HEK293 (cell line): ENCODE measurements around the gene LINC00237.

Experiments used
- CTCF ChIA-PET: fragments of 350-600 bp; formaldehyde crosslinking; extraction: SDS; loops from one replicate; lab custom pipeline; 2021; ENCODE audit warnings: antibody characterized with exemption; lab: Yijun Ruan, JAX
- POLR2A ChIA-PET: fragments of 300-600 bp; formaldehyde crosslinking; extraction: SDS; loops from one replicate; lab custom pipeline; 2020; ENCODE audit warnings: antibody characterized with exemption, inconsistent platforms; lab: Yijun Ruan, JAX
- H3K27ac ChIP-seq: fragments of 200-500 bp; sonication (Bioruptor generic); 2 replicates; pipeline ENCODE4 v1.5.1; 2014; ENCODE audit warnings: low read depth, low read length, control low read depth, inconsistent platforms; ENCODE audit errors: extremely low read depth
- H3K36me3 ChIP-seq, 2 experiments: fragments of 200-500 bp in 1 of 2; sonication (Bioruptor generic) in 1 of 2; 1 replicate in 1 of 2; 2 replicates in 1 of 2; pipeline ENCODE4 v1.5.1; 2014 to 2017; ENCODE audit warnings: inconsistent platforms in 2 of 2, low read length in 2 of 2; ENCODE audit not compliant: control insufficient read depth in 2 of 2, insufficient read depth in 1 of 2
- H3K4me1 ChIP-seq: fragments of 200-500 bp; sonication (Bioruptor generic); 2 replicates; pipeline ENCODE4 v1.5.1; 2014; ENCODE audit warnings: mild to moderate bottlenecking, low read length, inconsistent platforms; ENCODE audit not compliant: control insufficient read depth, insufficient read depth
- H3K4me3 ChIP-seq: 2 replicates; pipeline ENCODE4 v1.5.1; 2011; ENCODE audit warnings: low read depth, mild to moderate bottlenecking, control low read depth, low read length, moderate library complexity
- H3K9me3 ChIP-seq: fragments of 200-500 bp; sonication (Bioruptor generic); 2 replicates; pipeline ENCODE4 v1.5.1; 2014; ENCODE audit warnings: low read depth, low read length, inconsistent platforms; ENCODE audit not compliant: control insufficient read depth, insufficient read depth
- BCL11B ChIP-seq: fragments of 450-650 bp; formaldehyde crosslinking; IDR thresholded peaks from 2 replicates; pipeline ENCODE4 v1.5.1; 2016; ENCODE audit warnings: low read depth, missing biosample characterization, missing genetic modification characterization
- HOXA7 ChIP-seq: sonication (generic); formaldehyde crosslinking; IDR thresholded peaks from 2 replicates; pipeline ENCODE4 v1.8.1; 2022; ENCODE audit warnings: missing genetic modification reagents, borderline replicate concordance
- OSR2 ChIP-seq: fragments of 450-650 bp; formaldehyde crosslinking; IDR thresholded peaks from 2 replicates; pipeline ENCODE4 v1.5.1; 2016; ENCODE audit warnings: missing biosample characterization, missing genetic modification characterization
- REPIN1 ChIP-seq: fragments of 450-650 bp; formaldehyde crosslinking; IDR thresholded peaks from 2 replicates; pipeline ENCODE4 v1.5.1; 2017; ENCODE audit warnings: missing biosample characterization, missing genetic modification characterization, low read depth
- SP7 ChIP-seq: fragments of 450-650 bp; formaldehyde crosslinking; IDR thresholded peaks from 2 replicates; pipeline ENCODE4 v1.5.1; 2016; ENCODE audit warnings: missing biosample characterization, missing genetic modification characterization
- ZBTB8A ChIP-seq: fragments of 450-650 bp; formaldehyde crosslinking; IDR thresholded peaks from 2 replicates; pipeline ENCODE4 v1.5.1; 2016; ENCODE audit warnings: missing biosample characterization, missing genetic modification characterization
- ZNF138 ChIP-seq: fragments of 450-650 bp; formaldehyde crosslinking; IDR thresholded peaks from 2 replicates; pipeline ENCODE4 v1.5.1; 2016; ENCODE audit warnings: missing biosample characterization, missing genetic modification characterization, borderline replicate concordance
- ZNF155 ChIP-seq: fragments of 450-650 bp; formaldehyde crosslinking; IDR thresholded peaks from 2 replicates; pipeline ENCODE4 v1.5.1; 2016; ENCODE audit warnings: missing biosample characterization, missing genetic modification characterization
- ZNF169 ChIP-seq: fragments of 450-650 bp; formaldehyde crosslinking; IDR thresholded peaks from 2 replicates; pipeline ENCODE4 v1.5.1; 2016; ENCODE audit warnings: missing biosample characterization, missing genetic modification characterization
- ZNF223 ChIP-seq: fragments of 450-650 bp; formaldehyde crosslinking; IDR thresholded peaks from 2 replicates; pipeline ENCODE4 v1.5.1; 2016; ENCODE audit warnings: missing biosample characterization, missing genetic modification characterization
- ZNF274 ChIP-seq, 2 experiments: fragments of 200-500 bp in 1 of 2; fragments of 450-650 bp in 1 of 2; sonication (Bioruptor generic) in 1 of 2; formaldehyde crosslinking in 1 of 2; IDR thresholded peaks; 2 replicates each; pipeline versions ENCODE4 v1.5.1 to v1.6.1; 2014 to 2016; ENCODE audit warnings: borderline replicate concordance in 1 of 2, inconsistent platforms in 1 of 2, low read length in 1 of 2, missing biosample characterization in 1 of 2, missing genetic modification characterization in 1 of 2
- ZNF311 ChIP-seq: fragments of 450-650 bp; formaldehyde crosslinking; IDR thresholded peaks from 2 replicates; pipeline ENCODE4 v1.5.1; 2017; ENCODE audit warnings: missing biosample characterization, missing genetic modification characterization, borderline replicate concordance
- ZNF335 ChIP-seq: fragments of 450-650 bp; formaldehyde crosslinking; conservative IDR thresholded peaks from 2 replicates; pipeline ENCODE4 v1.5.1; 2016; ENCODE audit warnings: missing biosample characterization, missing genetic modification characterization
- ZNF341 ChIP-seq: fragments of 450-650 bp; formaldehyde crosslinking; IDR thresholded peaks from 2 replicates; pipeline ENCODE4; 2016; ENCODE audit warnings: low read depth, missing biosample characterization, missing genetic modification characterization
- ZNF394 ChIP-seq: fragments of 450-650 bp; formaldehyde crosslinking; IDR thresholded peaks from 2 replicates; pipeline ENCODE4 v1.5.1; 2016; ENCODE audit warnings: missing biosample characterization, missing genetic modification characterization, mild to moderate bottlenecking, moderate library complexity, borderline replicate concordance
- ZNF561 ChIP-seq: fragments of 450-650 bp; IDR thresholded peaks from 2 replicates; pipeline ENCODE4 v1.5.1; 2018; ENCODE audit warnings: missing biosample characterization, missing genetic modification characterization, borderline replicate concordance
- ZNF623 ChIP-seq: fragments of 450-650 bp; formaldehyde crosslinking; IDR thresholded peaks from 2 replicates; pipeline ENCODE4 v1.5.1; 2016; ENCODE audit warnings: missing biosample characterization, missing genetic modification characterization
- TF ChIP-seq, protein P1 (sequence below): fragments of 450-650 bp; formaldehyde crosslinking; IDR thresholded peaks from 2 replicates; pipeline ENCODE4 v1.5.1; 2017; ENCODE audit warnings: missing biosample characterization, missing genetic modification characterization
- TF ChIP-seq, protein P2 (sequence below): fragments of 450-650 bp; formaldehyde crosslinking; conservative IDR thresholded peaks from 2 replicates; pipeline ENCODE4 v1.5.1; 2016; ENCODE audit warnings: low read depth, missing biosample characterization, missing genetic modification characterization
- TF ChIP-seq, protein P3 (sequence below): fragments of 450-650 bp; formaldehyde crosslinking; IDR thresholded peaks from 2 replicates; pipeline ENCODE4 v1.5.1; 2016; ENCODE audit warnings: missing biosample characterization, missing genetic modification characterization, low read depth

LINC00237 gene

DNA sequence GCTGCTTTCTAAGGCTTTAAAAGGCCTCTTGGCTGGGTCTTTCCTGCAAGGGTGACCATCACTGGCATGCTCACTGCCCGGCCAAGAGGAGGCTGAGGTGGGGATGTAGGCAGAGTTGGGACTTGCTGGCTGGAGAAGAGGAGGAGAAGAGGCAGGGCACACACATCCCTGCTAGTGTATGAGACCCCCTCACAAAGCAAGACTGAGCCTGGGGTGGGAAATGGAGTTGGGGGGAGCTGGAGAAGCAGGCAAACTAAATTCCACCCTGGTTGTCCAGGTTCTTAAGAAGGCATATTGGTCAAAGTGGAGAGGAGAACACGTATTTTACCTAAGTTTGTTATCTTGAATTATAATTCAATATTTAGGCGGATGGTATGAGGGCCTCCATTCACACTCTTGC is 18.0 kb upstream of the LINC00237 start:
- CTCF ChIA-PET = interaction anchor here (0.6 kb wide), 1 partner anchor 157 kb away, joined by 3 read pairs; no protein-coding TSS in a partner anchor
- POLR2A ChIA-PET = no interaction called here
- no peak for TF ChIP-seq ZNF341 (tag by site-specific recombination)
- no peak for TF ChIP-seq REPIN1 (tag by site-specific recombination)
- TF ChIP-seq, protein P1, sequence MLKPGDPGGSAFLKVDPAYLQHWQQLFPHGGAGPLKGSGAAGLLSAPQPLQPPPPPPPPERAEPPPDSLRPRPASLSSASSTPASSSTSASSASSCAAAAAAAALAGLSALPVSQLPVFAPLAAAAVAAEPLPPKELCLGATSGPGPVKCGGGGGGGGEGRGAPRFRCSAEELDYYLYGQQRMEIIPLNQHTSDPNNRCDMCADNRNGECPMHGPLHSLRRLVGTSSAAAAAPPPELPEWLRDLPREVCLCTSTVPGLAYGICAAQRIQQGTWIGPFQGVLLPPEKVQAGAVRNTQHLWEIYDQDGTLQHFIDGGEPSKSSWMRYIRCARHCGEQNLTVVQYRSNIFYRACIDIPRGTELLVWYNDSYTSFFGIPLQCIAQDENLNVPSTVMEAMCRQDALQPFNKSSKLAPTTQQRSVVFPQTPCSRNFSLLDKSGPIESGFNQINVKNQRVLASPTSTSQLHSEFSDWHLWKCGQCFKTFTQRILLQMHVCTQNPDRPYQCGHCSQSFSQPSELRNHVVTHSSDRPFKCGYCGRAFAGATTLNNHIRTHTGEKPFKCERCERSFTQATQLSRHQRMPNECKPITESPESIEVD (tag by site-specific recombination) = no peak
- TF ChIP-seq ZNF335 (tag by site-specific recombination) = no peak
- TF ChIP-seq ZNF561 (tag by site-specific recombination) = no peak
- no peak for TF ChIP-seq ZNF223 (tag by site-specific recombination)
- no peak for TF ChIP-seq ZNF155
- TF ChIP-seq BCL11B (tag by site-specific recombination) = no peak
- TF ChIP-seq, protein P2, sequence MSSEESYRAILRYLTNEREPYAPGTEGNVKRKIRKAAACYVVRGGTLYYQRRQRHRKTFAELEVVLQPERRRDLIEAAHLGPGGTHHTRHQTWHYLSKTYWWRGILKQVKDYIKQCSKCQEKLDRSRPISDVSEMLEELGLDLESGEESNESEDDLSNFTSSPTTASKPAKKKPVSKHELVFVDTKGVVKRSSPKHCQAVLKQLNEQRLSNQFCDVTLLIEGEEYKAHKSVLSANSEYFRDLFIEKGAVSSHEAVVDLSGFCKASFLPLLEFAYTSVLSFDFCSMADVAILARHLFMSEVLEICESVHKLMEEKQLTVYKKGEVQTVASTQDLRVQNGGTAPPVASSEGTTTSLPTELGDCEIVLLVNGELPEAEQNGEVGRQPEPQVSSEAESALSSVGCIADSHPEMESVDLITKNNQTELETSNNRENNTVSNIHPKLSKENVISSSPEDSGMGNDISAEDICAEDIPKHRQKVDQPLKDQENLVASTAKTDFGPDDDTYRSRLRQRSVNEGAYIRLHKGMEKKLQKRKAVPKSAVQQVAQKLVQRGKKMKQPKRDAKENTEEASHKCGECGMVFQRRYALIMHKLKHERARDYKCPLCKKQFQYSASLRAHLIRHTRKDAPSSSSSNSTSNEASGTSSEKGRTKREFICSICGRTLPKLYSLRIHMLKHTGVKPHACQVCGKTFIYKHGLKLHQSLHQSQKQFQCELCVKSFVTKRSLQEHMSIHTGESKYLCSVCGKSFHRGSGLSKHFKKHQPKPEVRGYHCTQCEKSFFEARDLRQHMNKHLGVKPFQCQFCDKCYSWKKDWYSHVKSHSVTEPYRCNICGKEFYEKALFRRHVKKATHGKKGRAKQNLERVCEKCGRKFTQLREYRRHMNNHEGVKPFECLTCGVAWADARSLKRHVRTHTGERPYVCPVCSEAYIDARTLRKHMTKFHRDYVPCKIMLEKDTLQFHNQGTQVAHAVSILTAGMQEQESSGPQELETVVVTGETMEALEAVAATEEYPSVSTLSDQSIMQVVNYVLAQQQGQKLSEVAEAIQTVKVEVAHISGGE (tag by site-specific recombination) = no peak
- TF ChIP-seq ZNF623 (tag by site-specific recombination) = no peak
- TF ChIP-seq ZNF311 = no peak
- TF ChIP-seq OSR2 (tag by site-specific recombination) = no peak
- TF ChIP-seq SP7 (tag by site-specific recombination) = no peak
- TF ChIP-seq HOXA7 = no peak
- TF ChIP-seq, protein P3, sequence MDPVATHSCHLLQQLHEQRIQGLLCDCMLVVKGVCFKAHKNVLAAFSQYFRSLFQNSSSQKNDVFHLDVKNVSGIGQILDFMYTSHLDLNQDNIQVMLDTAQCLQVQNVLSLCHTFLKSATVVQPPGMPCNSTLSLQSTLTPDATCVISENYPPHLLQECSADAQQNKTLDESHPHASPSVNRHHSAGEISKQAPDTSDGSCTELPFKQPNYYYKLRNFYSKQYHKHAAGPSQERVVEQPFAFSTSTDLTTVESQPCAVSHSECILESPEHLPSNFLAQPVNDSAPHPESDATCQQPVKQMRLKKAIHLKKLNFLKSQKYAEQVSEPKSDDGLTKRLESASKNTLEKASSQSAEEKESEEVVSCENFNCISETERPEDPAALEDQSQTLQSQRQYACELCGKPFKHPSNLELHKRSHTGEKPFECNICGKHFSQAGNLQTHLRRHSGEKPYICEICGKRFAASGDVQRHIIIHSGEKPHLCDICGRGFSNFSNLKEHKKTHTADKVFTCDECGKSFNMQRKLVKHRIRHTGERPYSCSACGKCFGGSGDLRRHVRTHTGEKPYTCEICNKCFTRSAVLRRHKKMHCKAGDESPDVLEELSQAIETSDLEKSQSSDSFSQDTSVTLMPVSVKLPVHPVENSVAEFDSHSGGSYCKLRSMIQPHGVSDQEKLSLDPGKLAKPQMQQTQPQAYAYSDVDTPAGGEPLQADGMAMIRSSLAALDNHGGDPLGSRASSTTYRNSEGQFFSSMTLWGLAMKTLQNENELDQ = no peak
- no peak for TF ChIP-seq ZNF169 (tag by site-specific recombination)
- TF ChIP-seq ZNF274 (IDR thresholded peaks at IDR 0.05; ENCODE audit: low read length) = no peak
- no peak for TF ChIP-seq ZNF274 (tag by site-specific recombination; IDR thresholded peaks at IDR 0.05; ENCODE audit: borderline replicate concordance)
- no peak for TF ChIP-seq ZBTB8A (tag by site-specific recombination)
- no peak for TF ChIP-seq ZNF394
- TF ChIP-seq ZNF138 = no peak
- no peaks in the 10 kb centered on the region for H3K9me3 ChIP-seq
- H3K4me3 ChIP-seq = no peak overlapping the region
- no peak overlapping the region for H3K27ac ChIP-seq
- no peaks in the 10 kb centered on the region for H3K36me3 ChIP-seq
- peaks cover 5% of the 10 kb centered on the region for H3K4me1 ChIP-seq
